GM21717 (cell line): ENCODE measurements around the gene SLITRK6.
"Not testable (repeated sequence)": the region's sequence is repeated elsewhere in the genome, so short reads cannot be mapped to it uniquely, and the experiment has no call there.

ENCODE experiments used
- ATAC-seq: cut with Tn5 transposase; IDR thresholded peaks from one replicate; pipeline ENCODE4 v1.9.1; 2021; ENCODE audit warnings: mild to moderate bottlenecking, moderate library complexity; ENCODE audit not compliant: unreplicated experiment

SLITRK6 gene, protein sequence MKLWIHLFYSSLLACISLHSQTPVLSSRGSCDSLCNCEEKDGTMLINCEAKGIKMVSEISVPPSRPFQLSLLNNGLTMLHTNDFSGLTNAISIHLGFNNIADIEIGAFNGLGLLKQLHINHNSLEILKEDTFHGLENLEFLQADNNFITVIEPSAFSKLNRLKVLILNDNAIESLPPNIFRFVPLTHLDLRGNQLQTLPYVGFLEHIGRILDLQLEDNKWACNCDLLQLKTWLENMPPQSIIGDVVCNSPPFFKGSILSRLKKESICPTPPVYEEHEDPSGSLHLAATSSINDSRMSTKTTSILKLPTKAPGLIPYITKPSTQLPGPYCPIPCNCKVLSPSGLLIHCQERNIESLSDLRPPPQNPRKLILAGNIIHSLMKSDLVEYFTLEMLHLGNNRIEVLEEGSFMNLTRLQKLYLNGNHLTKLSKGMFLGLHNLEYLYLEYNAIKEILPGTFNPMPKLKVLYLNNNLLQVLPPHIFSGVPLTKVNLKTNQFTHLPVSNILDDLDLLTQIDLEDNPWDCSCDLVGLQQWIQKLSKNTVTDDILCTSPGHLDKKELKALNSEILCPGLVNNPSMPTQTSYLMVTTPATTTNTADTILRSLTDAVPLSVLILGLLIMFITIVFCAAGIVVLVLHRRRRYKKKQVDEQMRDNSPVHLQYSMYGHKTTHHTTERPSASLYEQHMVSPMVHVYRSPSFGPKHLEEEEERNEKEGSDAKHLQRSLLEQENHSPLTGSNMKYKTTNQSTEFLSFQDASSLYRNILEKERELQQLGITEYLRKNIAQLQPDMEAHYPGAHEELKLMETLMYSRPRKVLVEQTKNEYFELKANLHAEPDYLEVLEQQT

DNA sequence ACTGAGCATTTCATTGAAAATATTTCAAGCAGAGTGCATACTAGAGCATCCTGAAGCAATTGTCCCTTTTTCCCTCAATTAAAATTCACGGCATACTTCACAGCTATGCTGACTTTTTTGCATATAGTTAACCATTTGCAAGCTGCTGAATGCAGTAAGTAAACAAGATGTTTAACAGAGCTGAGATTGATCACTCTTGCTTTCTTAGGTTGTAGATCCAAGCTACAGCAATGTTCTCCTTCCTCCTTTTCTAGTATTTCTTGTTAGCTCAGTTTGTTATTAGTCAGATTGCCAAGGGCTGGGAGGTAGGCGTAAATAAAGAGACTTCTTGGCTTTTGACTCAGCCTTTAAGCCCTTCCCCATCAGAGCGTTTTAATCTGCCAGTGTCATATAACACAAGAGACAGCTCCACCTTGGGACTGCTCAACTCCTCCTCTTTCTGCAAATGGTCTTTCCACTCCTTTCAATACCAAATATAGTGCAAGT is at the start of gene SLITRK6:
TSS of gene SLITRK6 (minus strand) at position 323 of the 486 bp plus-strand sequence. CDS start 2,911 bp downstream, outside the sequence.
- ATAC-seq = no peak

DNA sequence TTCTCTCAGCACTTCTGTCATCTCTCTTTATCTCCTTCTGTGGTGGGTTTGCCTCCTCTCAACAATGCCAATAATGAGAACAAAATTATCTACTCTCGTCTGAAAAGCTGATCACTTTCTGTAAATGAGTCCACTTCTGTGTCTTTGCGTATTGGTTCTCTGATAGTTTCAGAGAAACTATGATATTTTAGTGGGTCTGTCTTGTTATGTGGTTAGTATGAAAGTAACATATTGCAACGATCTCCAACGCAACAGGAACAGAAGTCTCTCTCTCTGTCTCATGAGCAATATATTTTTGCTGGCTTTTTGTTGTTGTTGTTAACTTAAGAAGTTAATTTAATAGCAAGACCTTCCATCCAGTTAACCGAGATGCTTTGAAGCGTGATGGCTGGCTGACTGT is 47.8 kb upstream of the SLITRK6 start:
- ATAC-seq = no peak

DNA sequence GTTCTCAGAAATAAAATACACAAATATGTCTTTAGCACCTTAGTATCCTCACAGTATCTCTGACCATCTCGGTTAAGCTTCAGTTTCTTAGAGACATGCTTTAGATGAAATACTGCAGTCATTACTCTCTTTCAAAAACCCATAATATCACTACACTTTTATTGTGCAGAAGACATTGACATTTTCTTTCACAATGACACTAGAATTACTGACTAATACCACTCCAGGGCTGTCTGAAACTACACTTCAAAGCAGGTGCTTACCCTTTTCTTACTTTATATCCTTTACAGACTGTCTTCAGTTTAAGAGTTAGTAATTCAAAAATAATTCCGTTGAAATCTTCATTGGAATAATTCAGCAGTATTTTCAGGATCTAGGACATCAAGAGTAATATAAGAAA is 42.2 kb upstream of the SLITRK6 start:
- ATAC-seq = no peak

DNA sequence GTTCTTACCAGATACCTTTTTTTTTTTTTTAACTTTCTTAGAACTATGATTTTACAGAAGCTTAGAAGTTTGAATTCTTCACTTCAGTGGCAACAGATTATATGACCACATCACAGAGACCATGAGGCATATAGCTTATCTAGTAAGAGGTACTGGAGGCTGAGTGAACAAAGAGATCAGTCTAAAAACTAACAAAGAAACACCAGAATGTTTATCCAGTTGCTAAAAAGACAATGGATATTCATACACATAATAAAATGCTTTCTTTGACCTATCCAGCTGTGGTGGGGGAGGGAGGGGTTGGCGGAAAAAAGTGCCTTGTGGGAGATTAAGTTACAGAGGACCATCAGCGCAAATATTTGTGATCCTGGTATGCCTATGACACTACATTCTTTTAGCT is 34.7 kb upstream of the SLITRK6 start:
- ATAC-seq = no peak

DNA sequence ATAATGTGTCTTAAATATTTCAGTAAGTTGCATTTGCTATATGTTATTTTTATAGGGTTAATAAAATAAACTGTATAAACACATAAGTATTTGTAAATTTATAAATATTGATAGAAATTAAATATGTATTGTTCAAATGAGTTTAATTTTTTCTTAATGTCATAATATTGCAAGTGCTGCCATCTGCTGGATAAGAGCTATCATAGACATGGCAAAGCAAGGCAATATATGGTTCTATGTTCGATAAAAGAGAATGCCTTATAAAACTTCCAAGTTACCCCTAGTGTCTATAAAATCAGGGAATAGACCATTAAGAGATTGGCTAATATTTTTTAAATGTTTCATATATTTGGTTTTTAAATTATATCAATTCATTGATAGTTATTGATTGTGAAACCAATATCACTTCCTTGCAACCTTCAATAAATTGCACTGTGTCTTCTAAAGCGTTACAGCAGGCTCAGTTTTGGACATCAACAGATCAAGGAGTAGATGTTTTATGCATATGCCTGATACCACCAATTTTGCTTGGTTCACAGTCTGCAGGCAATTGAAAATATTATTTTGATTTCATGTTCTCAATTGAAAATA is 29.0 kb upstream of the SLITRK6 start:
- no peak for ATAC-seq

DNA sequence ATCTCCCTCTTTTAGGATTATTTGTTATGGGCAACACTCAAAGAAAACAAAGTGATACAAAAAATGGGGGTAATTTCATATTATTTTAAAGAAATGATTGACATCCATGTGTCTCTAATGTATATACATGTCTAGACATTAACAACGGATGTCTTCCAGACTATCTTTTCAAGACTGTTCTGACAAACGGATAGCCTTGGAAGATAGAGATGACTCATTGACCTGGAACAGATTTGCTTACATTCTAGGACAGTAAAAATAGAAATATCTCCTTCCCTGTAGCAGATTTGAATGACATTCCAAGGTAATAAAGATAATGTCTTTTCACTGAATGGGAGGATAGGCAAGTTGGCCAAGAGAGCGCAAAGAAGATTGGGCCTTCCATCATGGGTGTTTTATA is 26.2 kb upstream of the SLITRK6 start:
- no peak for ATAC-seq

DNA sequence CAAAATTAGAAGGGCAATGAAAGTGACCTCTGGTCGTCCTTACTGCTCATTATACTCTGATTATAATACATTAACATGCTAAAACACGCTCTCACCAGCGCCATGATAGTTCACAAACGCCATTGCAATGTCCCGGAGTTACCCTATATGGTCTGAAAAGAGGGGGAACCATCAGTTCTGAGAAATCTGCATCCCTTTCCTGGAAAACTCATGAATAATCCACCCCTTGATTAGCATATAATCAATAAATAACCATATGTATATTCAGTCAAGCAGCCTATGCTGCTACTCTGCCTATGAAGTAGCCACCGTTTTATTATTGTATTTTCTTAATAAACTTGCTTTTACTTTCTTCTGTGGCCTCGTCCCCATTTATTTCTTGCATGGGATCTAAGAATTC is 24.6 kb upstream of the SLITRK6 start:
- no peak for ATAC-seq

DNA sequence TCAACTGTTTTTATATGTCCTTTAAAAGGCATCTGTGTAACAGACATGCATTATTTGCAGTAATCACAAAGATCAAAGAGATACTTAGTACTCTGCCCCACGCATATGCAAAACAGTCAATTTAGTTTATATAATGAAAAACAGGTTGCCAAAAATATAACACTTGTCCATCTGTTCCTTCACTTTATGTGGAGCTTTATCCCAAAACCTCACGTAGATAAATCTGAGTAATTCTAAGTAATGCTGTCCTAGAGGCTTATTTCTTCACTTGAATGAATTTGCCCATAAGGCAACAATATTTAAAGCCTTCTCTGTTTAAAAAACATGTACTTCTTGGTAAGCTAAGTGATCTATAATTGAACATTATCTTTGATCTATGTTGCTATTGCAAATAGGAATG is 20.3 kb upstream of the SLITRK6 start:
- no peak for ATAC-seq

DNA sequence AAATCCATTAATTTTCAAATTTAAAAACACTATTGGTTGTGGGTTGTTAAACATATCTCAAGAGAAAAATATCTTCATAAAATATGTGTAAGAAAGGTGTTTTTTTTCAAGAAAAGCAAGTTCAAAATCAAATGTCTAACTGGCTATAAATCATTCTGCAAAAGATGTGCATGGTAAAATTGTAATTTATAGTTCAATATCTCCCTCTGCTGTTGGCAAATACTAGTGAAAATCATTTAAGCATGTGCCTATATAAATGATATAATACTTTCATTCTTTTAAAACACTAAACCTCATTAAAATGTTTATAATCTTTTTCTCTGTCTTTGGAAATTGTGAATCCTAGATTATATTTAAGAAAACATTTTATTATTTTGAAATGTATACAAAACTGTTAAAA is 17.2 kb upstream of the SLITRK6 start:
- no peak for ATAC-seq

DNA sequence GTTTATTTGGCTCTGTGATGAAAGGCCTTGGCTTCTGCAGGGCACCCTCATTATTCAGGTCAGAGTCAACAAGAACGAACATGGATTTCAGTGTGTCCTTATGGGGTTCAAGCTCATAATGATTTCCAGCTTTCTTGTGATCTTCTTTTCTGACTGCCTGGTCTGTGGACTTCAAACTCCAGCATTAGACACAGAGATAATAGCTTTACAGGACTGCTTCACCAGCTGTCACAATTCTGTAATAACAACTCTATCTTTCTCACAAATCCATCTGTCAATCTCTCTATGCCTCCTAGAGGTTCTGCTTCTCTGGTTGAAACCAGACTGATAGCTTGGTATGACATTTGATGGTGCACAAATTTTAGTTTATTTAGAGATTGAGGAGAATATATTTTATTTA is 13.1 kb upstream of the SLITRK6 start:
- ATAC-seq = no peak

DNA sequence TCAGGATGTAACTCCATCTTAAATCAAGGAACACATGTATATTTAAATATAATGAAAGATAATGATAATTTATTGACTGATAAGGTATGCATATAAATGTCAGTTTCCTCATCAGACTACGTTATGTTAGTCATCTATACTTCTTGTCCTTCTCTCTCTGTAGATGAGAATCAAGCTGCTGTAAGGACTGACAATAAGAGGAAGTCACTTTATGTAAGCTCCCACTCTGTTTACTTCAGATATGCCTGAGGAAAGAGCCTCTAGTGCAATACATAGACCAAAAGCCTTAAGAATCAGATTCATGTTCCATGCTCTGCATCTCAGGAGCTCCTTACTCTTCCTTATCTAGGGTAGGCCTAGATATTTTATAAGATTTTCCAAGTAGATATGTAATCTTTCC is 9.6 kb upstream of the SLITRK6 start:
- ATAC-seq = no peak

DNA sequence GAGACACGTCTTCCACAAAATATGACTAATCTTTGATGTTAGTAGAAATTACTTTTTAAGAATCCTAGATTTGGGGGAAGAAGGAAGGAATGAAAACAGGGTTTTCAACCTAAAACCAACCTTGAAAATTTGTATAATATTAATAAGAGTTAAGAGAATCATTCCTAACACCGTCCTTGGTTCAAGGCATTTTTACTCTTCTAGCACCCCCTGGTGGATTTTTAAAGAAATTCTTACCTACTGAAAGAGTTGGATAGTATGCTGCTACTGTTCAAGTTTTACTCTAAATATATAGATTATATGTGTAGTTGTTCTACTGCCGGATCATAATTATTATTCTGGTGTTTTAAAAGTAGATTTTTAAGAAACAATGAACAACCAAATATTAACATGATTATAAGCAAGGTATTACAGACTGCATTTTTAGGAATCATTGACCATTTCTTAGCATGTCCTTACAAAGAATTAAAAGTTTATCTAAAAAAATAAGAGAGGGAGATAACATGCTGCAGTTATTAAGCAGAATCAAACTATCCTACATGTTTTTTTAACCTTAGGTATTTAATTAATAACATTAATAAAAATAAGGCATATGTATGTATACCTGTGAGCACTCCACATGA is 7.4 kb upstream of the SLITRK6 start:
- peak; percentile 73 for ATAC-seq

DNA sequence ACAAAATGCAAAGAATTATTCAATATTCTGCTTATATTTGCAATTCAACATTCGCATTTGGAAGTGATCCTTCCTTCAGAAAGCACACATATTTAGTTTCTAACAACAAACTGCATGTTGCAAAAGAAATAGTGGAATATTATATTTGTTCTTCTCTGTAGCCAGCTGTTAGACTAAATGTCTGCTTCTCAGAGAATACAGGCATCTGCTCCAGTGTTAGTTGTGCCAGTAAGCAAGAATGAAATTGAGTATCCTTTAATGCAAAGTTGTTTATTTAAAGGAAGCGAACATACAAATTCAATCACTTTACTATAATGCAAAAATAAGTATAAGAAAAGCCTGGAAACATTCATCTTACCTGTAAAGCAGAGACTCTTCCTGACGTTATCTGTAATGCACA is 663 bp downstream of the SLITRK6 start:
- no peak for ATAC-seq

DNA sequence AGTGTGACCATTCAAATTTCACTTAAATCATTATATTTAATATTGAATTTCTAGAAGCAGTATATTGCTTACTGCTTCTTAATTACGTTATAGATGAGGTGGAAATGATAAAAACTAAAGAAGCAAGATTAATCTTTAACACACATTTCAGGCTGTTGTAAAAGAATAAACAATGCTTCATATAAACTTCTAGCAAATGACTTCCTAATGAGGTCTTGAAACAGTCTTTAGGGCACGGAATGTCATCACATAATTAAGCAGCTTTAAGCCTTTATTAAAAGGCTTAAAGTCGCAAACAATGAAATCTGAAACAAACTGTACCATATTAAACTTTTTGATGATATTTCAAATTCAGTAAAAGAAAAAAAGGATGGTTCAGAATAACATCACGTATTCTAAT is 1.9 kb downstream of the SLITRK6 start:
- ATAC-seq = no peak

DNA sequence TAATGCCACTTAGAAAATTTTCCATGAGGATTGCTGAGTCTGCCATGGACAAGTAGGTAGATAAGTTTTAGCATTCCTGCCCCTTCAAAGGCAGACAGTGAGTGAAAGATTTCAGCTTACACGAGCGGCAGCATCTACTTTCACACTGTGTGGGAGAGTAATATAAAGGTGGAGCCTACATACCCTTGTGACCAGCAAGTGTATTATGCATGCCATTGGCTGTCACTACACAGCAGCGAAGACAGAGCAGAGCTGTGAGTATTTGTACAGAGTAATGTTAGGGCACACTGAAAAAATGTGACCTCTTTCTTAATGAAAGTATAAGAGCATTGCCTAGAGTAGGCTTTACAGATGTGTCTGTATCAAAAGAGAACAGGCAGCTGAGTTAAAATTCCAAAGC is 14.0 kb downstream of the SLITRK6 start:
- ATAC-seq = no peak

DNA sequence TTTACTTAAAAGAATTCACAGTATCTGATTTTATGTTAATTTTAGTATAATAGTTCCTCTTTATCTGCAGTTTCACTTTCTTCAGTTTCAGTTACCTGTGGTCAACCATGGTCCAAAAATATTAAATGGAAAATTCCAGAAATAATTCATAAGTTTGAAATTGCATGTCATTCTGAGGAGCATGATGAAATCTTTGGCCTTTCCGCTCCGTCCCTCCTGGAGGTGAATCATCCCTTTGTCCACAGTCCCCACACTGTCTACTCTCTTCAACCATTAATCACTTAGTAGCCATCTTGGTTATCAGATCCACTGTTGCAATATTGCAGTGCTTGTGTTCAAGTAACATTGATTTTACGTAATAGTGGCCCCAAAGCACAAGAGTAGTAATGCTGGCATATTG is 26.9 kb downstream of the SLITRK6 start:
- no peak for ATAC-seq

DNA sequence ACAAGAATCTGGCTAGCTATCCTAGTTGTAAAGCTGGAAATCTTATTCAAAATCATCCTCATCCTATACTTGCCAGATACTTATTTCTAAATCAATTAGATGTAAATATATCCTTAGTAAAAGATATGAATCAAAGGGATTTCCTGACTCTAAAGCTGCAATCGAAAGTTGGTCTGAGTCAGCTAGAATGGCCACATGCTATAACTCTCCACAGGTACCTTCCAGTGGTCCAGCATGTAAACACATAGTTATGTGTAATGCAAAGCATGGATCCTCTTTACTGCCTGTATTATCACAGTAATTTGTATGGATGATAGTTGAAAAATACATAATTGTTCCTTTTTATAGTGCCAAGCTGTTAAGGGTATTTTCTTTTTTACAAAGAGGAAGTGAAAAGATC is 27.4 kb downstream of the SLITRK6 start:
- no peak for ATAC-seq

DNA sequence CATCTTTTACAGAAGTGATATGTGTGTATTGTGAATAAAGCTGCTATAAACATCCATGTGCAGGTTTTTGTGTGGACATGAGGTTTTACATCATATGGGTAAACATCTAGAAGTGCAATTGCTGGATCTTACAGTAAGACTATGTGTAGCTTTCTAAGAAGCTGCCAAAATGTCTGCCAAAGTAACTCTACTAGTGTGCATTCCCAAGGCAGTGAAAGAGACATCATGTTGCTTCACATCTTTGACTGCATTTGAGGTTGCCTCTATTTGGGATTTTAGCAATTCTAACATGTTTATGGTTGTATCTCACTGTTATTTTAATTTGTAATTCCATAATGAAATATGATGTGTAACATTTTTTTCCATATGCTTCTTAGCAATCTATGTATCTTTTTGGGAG is 30.3 kb downstream of the SLITRK6 start:
- ATAC-seq = no peak

DNA sequence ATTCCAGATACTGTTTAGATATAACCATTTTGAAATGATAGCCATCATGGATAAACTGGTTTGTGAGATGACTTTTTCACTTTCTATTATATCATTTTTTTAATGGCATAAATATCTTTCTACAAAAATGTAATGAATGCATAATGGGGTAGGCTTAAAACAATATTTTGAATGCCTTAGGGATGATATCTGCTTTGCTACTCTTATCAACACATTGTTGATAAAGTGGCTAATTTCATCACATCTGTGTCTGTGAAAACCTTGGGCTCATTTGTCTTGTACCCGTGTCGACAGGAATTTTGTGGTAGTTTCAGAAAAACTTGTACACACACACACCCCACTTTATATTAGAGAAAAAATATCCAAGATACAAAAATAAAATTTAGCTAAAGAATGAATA is 44.1 kb downstream of the SLITRK6 start:
- no peak for ATAC-seq

DNA sequence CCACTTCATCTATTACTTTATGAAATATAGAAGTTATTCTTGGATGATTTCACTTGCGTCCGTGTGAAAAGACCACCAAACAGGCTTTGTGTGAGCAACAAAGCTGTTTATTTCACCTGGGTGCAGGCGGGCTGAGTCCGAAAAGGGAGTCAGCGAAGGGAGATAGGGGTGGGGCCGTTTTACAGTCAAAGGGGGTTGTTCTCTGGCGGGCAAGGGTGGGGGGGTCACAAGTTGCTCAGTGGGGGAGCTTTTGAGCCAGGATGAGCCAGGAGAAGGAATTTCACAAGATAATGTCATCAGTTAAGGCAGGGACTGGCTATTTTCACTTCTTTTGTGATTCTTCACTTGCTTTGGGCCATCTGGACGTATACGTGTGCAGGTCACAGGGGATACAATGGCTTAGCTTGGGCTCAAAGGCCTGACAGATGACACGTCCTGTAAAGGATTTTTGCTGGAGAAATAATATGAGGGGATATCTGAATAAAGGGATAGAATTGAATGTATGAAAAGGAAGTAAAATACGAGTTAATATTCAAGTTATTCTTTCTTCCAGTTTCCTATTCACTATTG is 55.9 kb downstream of the SLITRK6 start:
- not testable (repeated sequence) for ATAC-seq
